Fibroblast of skin of left quadriceps (primary cell): ENCODE data around the gene PLIN4.
"Not testable (repeated sequence)": the region's sequence is repeated elsewhere in the genome, so short reads cannot be mapped to it uniquely, and the experiment has no call there.

Source experiments
- DNase-seq, 2 experiments: peaks; one replicate each; pipeline ENCODE4 v3.0.0-alpha.2; 2013; ENCODE audit warnings: low read depth in 2 of 2

Gene PLIN4

DNA sequence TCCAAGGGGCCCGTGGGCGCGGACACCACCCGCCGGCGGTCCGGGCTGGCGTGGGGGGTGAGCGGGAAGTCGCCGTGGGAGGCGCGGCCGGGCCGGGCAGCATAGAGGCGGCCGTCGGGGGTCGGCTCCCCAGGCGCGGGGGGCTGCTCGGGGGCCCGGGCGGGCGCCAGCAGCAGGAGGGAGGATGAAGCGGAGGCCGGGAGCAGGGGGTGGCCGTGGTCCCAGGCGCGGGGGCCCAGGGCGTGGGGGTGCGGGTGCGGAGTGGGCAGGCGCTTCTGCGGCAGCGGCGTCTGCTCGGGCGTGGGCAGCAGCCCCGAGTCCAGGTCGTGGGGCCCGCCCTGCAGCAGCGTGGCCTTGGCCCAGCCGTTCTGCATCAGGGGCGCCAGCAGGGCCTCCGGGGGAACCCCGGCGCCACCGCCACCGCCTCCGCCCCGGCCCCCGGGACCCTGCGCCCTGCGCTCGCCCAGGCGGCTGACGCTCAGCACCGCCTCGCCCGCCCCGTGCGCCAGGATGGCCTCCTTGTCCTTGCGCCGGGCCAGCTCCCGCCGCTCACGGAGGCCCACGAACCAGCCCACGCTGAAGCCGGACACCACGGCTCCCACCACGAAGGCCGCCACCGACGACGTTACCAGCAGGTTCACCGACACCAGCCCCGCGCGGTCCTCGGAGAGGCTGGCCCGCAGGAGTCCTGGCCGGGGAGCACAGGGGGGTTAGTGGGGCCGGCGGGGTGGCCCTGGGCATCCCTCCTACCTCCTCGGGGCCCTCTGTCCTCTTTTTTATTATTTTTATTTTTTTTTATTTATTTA lies 25.8 kb upstream of the PLIN4 start:
- DNase-seq: no peak

DNA sequence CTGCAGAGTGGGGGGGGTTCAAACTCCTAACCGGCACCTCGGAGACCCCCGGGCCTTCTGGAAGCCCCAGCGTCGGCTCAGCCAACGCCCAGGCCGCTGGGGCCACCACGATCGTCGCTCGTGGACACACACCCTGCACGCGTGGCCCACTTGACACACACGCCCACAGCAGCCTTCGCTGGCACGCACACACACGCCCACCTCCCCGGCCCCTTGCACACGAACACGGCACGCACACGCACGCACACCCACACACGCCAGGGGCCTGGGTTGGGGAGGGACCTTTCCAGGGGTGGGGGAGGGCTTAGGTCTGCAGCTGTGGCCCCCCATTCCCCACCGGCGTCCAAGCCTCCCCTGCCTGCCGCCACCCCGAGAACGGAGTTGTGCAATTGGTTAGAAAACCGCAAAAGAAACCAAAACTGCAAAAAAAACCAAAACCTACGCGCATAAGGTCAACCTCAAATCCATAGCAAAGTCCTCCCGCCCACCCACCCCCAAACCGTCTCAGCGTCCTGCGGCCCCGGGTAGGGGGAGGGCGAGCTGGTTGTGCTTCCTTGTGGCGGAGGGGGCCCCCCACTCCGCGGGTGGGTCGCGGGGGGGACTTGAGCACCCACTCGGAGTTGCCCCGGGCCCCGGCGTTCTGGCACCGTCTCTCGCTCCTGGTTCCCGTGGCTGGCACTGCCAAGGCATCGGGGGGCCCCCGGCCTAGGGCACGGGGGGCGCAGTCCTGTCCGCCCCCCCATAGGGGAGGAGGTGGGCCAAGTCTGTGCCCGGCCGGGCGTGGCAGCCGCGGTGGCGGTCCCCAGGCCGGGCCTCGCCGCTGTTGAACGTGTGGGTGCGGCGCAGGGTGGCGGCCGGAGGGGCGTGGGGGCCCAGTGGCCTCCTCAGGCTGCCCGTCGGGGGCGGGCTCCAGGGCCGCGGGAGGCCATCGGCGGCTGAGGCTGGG lies 24.9 kb upstream of the PLIN4 start:
- no peak for DNase-seq

DNA sequence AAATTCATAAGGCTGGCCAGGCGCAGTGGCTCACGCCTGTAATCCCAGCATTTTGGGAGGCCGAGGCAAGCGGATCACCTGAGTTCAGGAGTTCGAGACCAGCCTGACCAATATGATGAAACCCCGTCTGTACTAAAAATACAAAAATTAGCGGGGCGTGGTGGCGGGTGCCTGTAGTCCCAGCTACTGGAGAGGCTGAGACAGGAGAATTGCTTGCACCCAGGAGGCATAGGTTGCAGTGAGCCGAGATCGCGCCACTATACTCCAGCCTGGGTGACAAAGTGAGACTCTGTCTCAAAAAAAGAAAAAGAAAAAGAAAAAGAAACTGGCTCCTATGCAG lies 23.5 kb upstream of the PLIN4 start:
- DNase-seq: not testable (repeated sequence)

DNA sequence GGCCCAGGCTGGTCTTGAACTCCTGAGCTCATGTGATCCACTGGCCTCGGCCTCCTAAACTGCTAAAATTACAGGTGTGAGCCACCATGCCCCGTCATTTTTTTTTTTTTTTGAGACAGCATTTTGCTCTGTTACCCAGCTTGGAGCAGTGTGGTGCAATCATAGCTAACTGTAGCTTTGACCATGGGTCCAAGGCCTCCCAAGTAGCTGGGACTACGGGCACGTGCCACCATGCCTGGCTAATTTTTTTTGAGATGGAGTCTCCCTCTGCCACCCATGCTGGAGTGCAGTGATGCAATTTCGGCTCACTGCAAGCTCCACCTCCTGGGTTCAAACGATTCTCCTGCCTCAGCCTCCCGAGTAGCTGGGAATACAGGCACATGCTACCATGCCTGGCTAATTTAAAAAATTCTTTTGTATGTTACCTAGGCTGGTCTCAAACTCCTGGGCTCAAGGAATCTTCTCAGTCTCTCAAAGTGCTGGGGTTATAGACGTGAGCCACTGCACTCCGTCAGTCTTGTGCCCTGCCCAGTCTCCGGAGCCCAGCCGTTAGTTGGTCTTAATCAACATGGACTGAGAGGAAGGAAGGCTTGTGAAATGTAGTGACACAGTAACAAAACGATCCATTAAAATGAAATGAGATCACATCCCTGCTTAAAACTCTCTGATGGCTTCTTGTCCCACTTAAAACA lies 23.0 kb upstream of the PLIN4 start:
- no peak for DNase-seq

DNA sequence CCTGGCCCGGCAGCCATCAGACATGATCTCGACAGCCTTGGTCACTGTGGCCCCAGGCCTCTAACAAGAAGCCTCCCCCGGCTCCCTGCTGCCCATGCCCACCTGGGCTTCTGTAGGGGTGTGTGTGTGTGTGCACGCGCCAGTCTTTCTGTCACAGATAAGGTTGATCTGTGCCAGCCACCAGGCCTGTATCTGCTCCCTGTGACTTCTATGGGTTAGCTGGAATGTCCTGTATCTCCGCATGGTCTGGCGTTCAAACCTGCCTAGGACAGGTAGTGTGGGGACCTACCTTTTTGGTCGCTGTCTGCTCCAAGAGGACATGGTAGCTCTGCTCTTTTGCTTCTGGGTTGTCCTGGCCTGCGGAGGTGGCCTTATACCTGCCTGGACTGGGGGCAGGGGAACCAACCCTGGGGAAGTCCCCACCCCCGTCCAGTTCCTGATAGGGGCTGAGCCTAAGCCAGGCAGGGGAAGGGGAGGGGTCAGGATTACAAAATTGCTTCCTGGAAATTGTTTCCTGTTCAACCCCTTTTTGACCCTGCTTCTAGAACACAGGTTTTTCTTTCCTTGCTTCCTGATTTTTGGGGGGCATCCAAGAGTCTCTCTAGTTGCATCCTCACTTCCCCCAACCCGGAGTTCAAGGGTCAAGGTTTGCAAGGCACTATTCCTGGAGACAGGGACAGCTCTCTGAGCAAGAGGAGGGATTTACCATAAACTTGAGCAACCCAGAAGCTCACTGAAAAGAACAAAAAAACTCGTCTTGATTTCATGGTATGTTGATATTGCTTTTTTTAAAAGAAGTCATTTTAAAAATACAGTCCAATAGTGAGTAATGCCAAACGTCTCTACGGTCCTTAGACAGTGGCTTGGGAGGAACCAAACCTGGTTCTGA lies 21.7 kb upstream of the PLIN4 start, which contains the start of gene LRG1:
TSS of gene LRG1 (minus strand) at position 344 of the 889 bp plus-strand sequence. CDS start at position 321, 23 bp downstream.
- no peak for DNase-seq

DNA sequence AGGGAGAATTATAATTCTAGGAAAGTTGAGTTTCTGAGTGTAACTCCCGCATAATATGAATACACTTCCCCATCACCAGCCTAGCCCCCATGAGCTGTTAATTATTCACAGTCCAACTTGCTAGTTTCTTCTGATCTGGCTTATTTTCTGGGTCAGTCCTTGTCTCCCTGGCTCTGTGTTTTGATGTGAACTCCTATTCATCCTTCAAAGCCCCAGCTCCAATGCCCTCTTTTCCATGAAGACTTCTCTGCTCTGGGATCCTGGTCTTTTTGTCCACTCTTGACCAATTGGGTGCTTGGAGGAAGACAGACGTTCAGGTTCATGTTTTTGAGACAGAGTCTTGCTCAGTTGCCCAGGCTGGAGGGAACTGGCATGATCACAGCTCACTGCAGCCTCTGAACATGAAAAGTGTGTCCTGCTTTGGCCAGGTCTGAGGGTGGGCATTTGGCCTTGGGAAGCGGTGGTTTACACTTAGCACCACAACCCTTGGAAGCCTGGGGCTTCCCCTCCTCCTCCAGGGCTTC lies 20.9 kb upstream of the PLIN4 start:
- no peak for DNase-seq

DNA sequence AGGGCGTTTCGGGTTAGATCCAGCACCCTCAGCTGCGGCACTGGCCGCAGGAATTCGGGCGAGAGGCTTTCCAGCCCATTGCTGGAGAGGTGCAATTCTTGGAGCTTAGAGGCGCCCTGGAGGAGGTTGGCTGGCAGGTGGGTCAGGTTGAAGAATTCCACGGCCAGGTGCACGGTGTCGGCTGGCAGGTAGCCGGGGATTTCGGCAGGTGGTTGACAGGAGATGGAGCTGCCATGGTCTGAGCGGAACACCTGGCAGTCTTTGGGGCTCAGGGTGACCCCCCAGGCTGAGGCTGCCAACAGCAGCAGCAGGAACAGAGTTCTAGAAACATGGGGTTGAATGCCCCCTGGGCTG lies 20.3 kb upstream of the PLIN4 start:
- no peak for DNase-seq

DNA sequence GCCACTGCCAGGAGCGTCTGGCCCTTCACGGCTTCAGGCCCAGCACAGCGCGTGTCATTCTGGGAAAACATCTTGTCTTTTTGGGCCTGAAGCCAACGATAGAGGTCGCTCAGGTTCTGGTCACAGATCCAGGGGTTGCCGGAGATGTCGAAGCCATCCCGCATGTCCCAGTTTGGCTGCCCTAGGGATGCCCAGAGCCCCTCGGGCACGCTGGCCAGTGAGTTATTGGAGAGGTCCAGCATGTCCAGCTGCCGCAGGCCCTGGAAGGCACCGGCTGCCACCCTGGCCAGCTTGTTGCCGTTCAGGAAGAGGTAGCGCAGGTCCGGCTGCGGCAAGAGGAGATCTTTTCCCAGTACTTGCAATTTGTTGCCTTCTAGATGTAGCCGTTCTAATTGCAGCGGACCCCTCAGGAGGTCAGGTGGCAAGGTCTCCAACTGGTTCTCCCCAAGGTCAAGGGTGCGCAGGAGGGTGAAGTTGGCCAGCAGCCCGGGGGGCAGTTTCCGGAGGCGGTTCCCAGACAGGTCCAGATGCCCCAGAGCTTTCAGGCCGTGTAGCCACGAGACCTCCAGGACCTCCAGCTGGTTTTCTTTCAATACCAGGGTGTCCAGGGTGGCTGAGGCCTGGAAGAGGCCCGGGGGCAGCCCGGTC lies 19.8 kb upstream of the PLIN4 start:
- no peak for DNase-seq

DNA sequence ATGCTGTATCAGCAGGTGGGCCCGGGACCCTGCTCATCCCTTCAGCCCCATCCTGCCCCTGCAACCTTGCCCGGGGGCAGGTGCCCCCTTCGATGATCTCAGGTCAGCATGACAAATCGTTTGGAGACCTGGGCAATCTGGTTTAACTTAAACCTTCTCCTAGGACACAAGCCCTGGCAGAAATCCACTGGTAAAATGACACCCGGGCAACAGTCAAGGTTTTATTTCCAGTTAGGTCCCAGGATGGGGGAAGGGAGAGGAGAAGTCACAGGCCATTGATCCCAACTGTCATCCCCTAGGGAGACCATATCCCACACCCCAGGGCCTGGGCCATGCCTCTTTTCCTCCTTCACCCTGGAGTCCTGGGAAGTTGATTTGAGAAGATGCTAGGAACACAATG lies 18.5 kb upstream of the PLIN4 start:
- DNase-seq: no peak

DNA sequence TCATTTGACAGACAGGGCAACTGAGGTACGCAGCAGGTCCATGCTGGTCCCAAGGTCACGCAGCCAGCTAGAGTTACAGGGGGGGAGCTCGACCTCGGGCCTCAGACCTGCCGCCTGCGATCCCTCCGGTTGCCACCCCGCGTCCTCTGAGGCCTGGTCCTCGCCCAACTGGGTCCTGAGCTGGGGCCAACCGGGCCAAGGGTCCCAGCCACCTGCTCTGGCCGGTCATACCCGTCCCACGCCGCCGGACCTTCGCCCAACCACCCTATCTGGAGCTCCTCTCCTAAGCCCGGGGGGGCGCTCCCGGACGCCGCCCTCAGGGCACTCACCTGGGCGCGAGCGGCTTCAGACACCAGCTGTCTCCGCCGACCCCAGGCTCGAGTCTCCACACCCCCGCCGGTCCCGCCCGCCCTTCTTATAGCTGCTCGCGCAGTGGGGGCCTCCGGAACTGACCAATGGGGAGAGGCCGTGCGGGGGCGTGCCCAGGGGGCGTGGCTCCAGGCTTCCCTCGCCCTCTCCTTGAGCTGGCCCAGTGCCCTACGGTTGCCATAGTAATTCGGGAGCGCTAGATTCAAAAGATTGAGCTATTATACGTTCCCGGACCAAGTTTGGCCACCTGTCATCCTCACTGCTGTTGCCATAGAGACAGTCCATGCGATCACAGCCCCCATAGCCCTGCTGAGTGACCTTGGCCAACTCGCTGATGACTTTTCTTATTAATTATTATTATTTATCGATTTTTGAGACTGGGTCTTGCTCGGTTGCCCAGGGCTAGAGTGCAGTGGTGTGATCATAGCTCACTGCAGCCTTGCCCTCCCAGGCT lies 16.8 kb upstream of the PLIN4 start, which contains the start of gene PLIN5:
TSS of gene PLIN5 (minus strand) at position 389 of the 823 bp plus-strand sequence. CDS start 1,150 bp downstream, outside the sequence.
- peak in 1 of 2 experiments; percentile 9 for DNase-seq

DNA sequence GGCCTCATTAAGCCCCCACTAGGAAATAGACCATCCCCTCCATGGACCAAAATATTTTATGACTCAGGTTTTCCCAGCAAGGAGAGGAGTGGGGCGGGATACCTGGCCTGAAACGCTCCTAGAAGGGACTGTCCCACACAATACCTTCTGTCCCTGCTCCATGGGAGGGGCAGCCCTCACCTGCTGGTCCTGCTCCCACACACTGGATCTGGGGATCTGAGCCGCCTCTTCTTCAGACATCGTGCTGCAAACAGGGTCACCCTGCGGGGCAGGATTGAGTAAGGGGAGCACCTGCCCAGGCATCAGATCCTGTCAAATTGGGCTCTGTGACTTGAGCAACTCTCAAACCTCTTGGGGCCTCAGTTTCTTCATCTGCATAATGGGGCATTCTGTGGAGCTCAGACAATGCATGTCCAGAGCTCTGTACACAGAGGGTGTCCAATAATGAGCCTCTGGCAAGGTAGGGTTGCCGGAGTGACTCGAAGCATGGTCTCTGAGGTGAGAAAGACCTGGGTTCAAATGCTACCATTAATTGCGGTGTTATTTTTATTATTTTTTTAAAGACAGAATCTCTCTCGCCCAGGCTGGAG lies 15.6 kb upstream of the PLIN4 start:
- DNase-seq: no peak

DNA sequence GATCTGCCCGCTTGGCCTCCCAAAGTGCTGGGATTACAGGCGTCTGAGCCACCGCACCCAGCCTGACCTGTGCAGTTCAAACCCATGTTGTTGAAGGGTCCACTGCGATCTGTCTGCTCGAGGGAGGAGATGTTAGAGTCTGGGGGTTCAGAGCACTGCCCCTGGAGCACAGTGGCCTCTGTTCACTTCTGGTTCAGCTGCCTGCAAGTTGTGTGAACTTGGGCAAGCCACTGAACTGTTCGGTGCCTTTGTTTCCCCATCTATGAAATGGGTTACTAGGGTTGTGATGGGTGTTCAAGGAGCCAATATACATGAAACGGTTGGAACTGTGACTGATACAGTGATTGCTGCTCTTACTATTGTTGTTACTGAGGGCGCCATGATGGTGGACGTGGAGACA lies 15.0 kb upstream of the PLIN4 start:
- no peak for DNase-seq

DNA sequence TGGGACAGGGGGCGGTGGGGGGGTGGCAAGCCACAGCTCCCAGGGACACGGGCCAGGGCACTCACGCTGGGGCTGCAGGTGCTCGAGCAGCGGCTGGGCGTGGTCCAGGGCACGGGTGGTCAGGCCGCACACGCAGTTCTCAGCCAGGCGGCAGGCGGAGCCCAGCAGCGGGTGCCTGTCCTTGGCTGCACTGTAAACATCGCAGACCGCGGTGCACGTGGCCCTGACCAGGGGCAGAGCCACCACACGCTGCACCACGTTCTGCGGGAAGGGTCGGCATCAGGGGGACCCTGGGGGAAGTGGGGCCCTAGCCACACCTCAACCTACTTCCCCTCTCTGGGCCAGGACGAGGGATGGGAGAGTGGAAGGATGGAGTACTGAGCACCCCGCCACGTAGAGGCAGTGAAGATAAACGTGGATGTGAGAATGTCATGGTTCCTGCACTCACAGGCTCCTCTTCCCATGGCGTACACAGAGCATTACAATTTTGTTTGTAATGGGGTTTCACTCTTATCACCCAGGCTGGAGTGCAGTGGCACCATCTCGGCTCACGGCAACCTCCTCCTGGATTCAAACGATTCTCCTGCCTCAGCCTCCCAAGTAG lies 13.4 kb upstream of the PLIN4 start:
- DNase-seq: no peak

DNA sequence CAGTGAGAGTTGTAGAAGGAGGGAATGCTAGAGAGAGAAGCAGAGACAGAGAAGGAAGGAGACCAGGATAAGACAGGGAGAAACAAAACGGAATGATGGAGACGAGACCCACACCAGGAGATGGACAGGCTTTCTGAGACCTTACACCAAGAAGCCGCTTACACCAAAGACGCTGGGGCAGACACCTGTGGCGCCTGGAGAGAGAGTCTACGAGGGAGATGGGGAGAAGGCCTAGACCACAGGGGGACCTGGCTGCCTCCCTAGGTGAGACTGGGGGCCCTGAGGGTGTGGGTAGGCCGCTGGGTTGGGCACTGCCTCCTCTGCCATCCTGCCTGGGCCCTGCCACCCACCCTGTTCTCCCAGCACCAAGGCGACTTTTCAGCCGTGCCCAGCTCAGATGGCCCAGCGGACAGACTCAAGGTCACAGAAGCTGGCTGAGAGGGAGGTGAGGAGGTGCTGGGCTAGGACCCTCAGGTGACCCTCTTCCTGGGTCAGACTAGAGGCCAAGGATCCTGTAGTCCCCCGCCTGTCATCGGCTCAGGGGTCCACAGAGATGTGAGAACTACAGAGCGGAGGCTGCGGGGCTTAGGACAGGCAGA lies 11.7 kb upstream of the PLIN4 start:
- DNase-seq: no peak

DNA sequence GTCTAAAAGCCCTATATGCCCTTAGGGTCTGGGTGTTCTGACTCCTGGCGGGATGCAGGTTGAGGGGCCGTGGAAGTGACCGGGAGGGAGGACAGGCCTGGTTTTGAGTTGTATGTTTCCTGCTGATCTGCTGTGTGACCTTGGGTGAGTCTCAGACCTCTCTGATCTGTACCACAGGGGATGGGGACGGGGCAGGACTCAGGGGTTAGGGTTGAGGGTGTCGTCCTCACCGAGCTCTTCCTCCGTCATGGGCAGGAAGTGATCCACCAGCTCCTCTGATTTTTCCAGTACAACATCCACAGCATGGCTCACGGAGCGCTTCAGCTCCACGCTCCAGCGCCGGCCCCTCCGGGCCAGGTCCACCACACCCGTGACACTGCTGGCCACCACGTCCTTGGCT lies 10.6 kb upstream of the PLIN4 start:
- no peak for DNase-seq

DNA sequence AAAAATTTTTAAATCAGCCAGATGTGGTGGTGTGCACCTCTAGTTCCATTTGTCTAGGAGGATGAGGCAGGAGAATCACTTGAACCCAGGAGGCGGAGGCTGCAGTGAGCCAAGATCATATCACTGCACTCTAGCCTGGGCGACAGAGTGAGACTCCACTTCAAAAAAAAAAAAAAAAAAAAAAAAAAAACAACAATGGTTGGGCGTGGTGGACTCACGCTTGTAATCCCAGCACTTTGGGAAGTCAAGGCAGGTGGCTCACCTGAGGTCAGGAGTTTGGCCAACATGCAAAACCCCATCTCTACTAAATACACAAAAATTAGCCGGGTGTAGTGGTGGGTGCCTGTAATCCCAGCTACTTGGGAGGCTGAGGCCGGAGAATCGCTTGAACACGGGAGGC lies 9.1 kb upstream of the PLIN4 start:
- not testable (repeated sequence) for DNase-seq

DNA sequence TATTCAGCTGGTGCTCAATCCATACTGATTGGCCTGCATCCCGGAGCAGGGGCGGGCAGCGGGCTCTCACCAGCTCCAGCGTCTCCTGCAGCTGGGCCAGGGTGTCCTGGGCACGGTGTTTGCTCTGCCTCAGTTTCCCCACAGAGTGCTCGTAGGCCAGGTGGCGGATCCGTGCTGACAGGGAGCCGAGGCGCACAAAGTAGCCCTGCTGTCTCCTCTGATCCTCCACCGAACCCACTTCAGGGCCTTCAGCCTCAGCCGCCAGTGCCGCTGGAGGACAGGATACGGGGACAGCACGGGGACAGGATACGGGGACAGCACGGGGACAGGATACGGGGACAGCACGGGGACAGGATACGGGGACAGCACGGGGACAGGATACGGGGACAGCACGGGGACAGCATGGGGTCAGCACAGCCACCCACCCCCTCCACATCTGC lies 7.3 kb upstream of the PLIN4 start:
- DNase-seq: no peak
